ENCODE results near the gene NKD1.

The NKD1 gene

GRCh38 chr16:50539053-50539695, 9.0 kb upstream of the NKD1 start:
- no peak for DNase-seq

DNA sequence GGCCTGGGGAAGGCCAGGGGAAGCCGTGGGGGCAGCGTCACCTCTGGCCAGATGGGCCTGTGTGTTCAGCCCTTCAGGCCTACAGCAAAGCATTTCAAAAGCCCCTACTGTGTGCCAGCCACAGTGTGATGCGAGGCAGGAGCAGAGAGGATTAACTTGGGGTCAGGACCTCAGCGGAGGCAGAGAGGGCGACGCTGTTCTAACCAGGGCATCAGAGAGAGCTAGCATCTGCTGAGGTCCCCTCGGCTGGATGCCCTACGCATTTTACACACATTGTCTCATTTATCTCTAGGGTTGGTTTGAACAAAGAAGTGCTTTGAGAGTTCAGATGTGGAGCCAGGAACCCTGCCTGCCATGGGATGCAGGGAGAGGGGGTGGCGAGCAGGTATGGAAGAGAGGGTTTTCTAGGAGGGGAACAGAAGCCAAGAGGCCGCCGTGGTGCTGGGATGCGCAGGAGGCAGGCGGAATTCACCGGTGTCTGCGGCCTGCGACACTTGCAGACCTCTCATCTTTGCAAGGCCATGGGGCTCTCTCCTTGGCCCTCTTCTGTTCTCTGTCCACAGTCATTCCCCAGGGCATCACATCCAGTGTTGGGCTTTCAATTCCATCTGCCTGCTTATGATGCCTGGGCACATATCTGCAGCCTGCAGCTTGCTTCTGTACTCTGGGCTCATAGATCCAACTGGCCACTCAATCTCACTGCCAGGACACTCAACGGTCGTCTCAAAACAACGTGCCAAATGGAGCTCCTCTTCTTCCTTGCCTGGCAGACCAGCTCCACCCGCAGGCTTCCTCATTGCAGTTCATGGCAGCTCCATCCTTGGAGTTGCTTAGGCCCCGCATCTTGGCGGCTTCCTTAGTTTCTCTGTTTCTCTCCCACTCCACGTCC, 8.1 kb upstream of the NKD1 start:
- DNase-seq = no peak

DNA sequence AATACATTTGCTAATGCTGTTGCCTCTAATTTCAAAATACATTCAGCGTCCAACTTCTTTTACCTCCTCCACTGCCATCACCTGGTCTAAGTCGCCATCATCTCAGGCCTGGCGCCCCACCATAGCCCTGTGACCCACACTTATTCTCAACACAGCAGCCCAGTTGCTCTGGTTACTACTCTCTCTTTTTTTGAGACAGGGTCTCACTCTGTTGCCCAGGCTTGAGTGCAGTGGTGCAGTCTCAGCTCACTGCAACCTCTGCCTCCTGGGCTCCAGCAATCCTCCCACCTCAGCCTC, 7.5 kb upstream of the NKD1 start:
- DNase-seq = no peak

GRCh38 chr16:50542703-50543102, 5.5 kb upstream of the NKD1 start:
- no peak for DNase-seq

DNA sequence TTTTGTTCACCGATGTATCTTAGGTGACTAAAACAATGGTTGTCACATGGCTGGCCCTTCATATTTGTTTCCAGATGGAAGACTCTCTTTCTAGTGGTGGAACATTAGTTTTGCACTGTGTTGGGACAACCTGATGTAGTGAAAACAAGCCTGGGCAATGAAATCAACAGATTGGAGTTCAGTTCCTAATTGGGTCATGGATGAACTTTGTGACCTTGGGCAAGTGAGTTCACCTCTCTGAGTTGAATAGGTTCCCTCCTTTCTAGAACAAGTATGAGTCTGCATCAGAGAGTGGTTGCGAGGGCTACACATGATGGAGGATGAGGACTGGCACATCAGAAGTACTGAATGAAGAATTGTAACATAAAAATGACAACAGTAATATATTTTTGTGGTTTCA, 2.1 kb upstream of the NKD1 start:
- no peak for DNase-seq

GRCh38 chr16:50547340-50548124, 664 bp upstream of the NKD1 start:
- no peak for DNase-seq

GRCh38 chr16:50548909-50549560, 839 bp downstream of the NKD1 start:
- no peak for DNase-seq

GRCh38 chr16:50549561-50549915, 1.3 kb downstream of the NKD1 start:
- DNase-seq = no peak

DNA sequence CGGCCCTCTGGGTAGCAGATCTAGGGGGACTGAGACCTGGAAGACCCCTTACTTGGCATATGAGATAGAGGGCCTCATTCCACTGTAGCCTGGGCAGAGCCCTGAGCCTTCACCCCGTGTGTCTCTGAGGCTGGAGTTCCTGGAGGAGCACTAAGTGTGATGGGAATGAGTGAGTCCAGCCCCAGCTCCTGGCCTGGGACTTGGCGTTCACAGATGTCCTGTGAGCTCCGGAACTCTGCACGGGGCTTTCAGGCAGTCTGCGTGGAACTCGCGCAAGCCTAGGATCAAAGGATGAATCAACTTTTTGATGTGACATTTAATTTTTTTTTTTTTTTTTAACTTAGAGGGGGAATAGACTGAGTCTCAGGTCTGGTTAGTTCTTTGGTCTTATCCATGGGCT, 1.8 kb downstream of the NKD1 start:
- DNase-seq = no peak

DNA sequence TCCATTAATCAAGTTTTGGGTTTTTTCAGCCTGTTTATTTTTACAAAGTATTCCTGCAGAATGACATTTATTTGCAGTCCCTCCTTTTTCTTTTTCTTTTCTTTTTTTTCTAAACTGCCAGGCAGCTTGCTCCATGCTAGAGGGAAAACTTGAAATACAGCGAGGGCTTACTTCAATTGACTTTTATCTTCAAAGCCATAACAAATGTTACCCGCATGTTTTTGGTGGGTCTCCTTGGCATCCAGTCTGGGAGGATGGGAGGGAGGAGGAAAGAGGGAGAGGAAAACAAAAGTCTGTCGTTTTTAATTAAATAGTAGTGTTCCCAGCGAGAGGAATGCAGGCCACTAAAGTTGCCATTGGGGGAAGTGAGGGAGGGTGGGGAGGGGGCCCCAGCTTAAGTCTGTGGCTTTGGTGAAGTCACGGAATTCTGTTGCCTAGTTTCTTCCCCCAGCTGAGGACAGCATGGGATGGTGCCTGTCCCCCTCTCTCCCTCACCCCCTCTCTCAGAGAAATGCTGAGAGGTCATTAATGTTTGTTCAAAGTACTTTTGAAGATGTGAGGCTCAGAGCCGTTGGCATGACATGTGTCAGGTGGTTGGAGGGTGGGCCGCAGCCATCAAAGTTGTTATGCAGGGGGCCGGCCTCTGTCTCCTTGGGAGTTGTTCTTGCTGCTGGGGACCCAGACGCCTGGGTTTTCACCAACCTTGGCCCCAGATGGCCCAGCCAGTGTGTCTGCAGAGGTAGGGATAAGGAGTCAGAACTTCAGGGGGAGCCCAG, 2.9 kb downstream of the NKD1 start:
- no peak for DNase-seq

GRCh38 chr16:50552476-50553101, 4.4 kb downstream of the NKD1 start:
- no peak for DNase-seq

- DNase-seq = no peak
These were observed 5.0 kb downstream of the NKD1 start for GRCh38 chr16:50553182-50553710.

GRCh38 chr16:50553731-50554360, 5.7 kb downstream of the NKD1 start:
- DNase-seq = no peak

DNA sequence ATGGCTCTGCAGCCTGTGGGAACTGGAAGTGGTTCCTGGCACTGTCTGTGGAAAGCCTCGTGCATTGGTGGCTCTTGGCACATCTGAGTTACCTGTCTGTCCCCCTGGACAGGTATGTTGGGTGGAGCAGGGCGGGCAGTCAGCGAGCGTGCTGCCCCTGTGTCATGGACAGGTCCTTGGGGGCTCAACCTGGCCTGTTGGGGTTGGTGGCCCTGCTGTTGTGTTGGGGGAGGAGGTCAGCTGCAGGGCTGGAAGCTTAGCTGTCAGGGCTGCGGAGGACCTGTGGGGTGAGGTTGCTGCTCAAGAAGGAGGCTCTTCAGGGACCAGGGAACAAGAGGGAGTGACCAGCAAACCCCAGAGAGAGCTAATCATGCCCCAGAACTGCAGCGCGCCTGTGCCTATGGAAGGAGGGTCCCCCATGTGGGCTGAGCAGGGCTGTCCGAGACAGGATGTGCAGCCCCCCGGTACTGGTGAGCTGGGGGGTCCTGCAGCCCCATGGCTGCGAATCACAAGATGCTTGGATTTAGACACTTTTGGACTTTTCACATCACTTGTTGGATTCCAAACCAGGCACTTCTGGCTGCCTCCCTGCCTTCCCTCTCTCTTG, 7.2 kb downstream of the NKD1 start:
- no peak for DNase-seq

DNA sequence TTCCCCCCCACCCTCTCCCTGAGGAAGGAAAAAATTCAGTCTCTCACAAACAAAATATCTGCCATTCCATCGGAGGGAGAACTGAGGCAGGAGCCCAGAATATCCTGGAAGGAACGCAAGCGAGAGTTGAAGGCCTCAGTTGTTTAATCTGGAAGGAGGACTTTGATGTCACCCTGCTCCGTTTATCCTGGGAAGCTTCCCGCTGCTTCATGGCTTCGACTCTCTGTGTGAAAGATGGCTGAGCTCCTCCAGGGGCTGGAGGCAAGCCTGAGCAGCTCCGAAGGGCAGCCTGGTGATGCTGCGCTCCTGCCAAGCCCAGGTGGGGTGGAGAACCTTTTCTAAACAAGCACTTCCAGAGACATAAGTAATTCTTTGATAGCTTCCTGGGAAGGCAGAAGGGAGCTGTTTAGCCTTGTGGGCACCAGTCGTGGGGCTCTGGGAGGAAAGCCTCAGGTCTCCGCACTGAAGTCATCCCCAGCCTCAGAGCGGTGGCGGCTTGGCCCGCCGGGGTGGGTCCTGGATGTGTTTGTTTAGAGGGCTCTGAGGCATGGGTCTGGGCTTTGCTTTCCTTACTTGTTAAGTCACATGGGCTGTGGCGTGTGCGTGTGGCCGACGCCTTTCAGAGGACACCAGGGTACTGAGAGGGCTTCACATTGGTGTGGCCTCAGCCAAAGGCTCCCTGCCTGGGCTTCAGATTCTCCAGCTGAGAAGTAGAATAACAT, 7.9 kb downstream of the NKD1 start:
- no peak for DNase-seq

DNA sequence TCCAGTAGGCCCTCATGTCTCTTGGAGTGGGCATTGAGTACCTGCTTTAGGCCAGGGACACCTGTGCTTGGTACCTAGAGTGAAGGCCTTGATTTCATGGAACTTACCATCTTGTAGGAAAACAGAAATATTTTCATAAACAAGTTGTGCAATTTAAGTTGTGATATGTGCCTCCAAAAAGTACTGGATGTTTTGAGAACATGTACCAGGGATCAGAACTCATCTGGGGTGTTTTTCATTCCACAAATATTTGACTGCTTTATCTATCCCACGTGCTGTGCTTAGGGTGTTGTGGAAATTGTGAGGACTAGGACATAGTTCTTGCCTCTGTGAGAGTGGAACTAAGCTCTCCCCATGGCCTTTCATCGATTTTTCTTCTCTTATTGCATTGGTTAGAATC, 8.8 kb downstream of the NKD1 start:
- no peak for DNase-seq

- DNase-seq = no peak
These were observed 10.7 kb downstream of the NKD1 start for GRCh38 chr16:50558913-50559312.

DNA sequence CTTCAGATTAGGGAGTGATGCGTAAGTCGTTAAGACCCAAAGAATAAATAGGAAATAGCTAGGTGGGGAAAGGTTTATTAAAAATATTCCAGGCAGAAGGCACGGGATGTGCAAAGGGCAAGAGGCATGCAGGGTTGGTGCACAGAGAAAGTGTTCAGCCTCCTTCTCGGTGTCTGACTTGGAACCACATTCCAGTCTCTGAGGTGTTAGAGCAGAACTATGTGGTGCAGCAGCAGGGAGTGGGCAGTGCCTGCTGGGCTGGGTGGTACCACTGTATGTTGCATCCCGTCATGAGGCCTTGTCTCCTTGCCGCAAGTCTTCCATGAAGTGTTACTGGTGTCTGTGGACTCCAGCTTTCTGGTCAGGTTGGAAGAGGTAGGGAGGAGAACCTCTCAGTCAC, 11.1 kb downstream of the NKD1 start:
- DNase-seq = no peak

DNA sequence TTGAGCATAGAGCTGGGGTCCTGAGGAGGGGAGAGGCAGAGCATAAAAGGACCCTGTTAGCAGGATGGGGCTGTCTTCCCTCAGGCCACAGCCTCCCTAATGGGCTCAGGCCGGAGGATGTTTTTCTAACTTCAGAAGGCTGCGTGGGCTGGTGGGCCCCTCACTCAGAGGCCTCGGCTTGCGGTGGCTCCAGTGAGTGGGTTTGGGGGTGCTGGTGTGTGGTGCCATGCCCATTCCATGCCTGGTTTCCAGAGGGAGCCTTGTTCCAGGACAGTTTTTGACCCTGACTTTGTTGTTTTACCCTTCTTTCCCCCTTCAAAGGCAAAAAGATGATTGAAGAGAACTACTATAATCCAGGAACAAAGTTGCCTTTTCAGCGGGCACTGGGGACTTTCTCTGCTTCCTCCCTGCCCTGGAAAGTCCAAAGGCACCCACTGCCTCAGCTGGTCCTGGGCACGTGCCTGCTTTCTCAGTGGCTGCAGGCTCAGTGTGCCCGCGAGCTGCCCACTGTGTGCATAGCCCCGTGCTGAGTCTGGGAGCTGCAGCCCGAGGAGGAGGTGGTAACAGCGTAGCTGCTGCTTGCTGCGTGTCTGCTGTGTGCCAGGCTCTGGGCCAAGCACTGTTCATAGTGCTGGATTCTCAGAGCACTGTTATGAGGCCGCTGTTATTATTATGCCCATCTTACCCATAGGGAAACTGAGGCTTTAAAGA, 11.8 kb downstream of the NKD1 start:
- no peak for DNase-seq
